Gastrocnemius medialis (tissue), 4 donors: ENCODE data around the gene ELP2. TPM values are rescaled to one million over a fixed set of nuclear protein-coding genes. Genes with fewer than 3 reads are reported as not detected.

ENCODE experiments used
- ATAC-seq, 2 donors: fragments of 150-250 bp; one replicate each; pipeline ENCODE4 v1.9.1; 2016
- DNase-seq, 2 donors: peaks; one replicate each; pipeline ENCODE4 v3.0.0-alpha.2; 2019
- H3K27ac ChIP-seq, 4 donors: fragments of 200-600 bp; sonication (generic); 1 replicate in 1 of 4; 2 replicates in 3 of 4; pipeline ENCODE4 v1.5.1; 2016 to 2018; ENCODE audit warnings: mild to moderate bottlenecking in 2 of 4, moderate library complexity in 1 of 4
- H3K27me3 ChIP-seq, 3 donors: fragments of 200-600 bp; sonication (generic) in 2 of 3; 1 replicate in 1 of 3; 2 replicates in 2 of 3; pipeline versions ENCODE4 v1.5.1 to v1.6.0; 2016 to 2019; ENCODE audit warnings: mild to moderate bottlenecking in 1 of 3, moderate library complexity in 1 of 3
- H3K36me3 ChIP-seq, 2 donors: fragments of 200-600 bp; sonication (generic) in 1 of 2; one replicate each; pipeline ENCODE4 v1.5.1; 2017 to 2018
- H3K4me1 ChIP-seq, 2 donors: fragments of 200-600 bp; sonication (generic) in 1 of 2; one replicate each; pipeline ENCODE4 v1.5.1; 2016 to 2017; ENCODE audit warnings: mild to moderate bottlenecking in 2 of 2
- H3K4me3 ChIP-seq, 4 donors: fragments of 200-600 bp; sonication (generic) in 3 of 4; 1 replicate in 1 of 4; 2 replicates in 3 of 4; pipeline ENCODE4 v1.5.1; 2016 to 2019; ENCODE audit warnings: mild to moderate bottlenecking in 2 of 4
- H3K9me3 ChIP-seq, 3 donors: fragments of 200-600 bp; sonication (generic) in 2 of 3; 1 replicate in 1 of 3; 2 replicates in 2 of 3; pipeline ENCODE4 v1.5.1; 2016 to 2019
- CTCF ChIP-seq, 5 experiments: fragments of 450-650 bp in 3 of 5; fragments of 200-600 bp in 2 of 5; sonication (generic) in 2 of 5; IDR thresholded peaks in 4 of 5; conservative IDR thresholded peaks in 1 of 5; 1 replicate in 4 of 5; 2 replicates in 1 of 5; pipeline ENCODE4 v1.5.1; 2016 to 2019; ENCODE audit warnings: antibody characterized with exemption in 5 of 5, mild to moderate bottlenecking in 3 of 5, moderate library complexity in 3 of 5
- POLR2A ChIP-seq, 2 donors: fragments of 450-650 bp; IDR thresholded peaks; one replicate each; pipeline ENCODE4 v1.6.1; 2017; ENCODE audit warnings: antibody characterized with exemption in 2 of 2, mild to moderate bottlenecking in 2 of 2, moderate library complexity in 2 of 2
- in situ Hi-C, 4 donors: fragments of 200-750 bp; cut with MboI; loops; one replicate each; pipeline versions ENCODE4 v1.15.0 to v1.8.0; 2017; ENCODE audit warnings: low sequenced_read_pairs in 4 of 4
- intact Hi-C: fragments of 100-400 bp; cut with DNase I; formaldehyde crosslinking; loops from one replicate; pipeline ENCODE4 v1.15.1; 2023; ENCODE audit warnings: low total_unique reads
- total RNA-seq, 4 donors: library from RNA; depleted of rRNA; stranded (reverse); fragments of >200 nt; gene quantifications; one replicate each; pipeline versions ENCODE4 v1.1.0 to v1.2.3, GENCODE V29; 2016

The ELP2 gene
- total RNA-seq, 4 donors from 2014 or later: 23.7 to 51.0 (median 42.8) TPM

- Histone ChIP-seq H3K36me3 (peaks cover 4 to 94% of the 10 kb centered on the region in 2 donors), H3K9me3 (no peaks in the 10 kb centered on the region), H3K4me1 (no peaks in the 10 kb centered on the region), H3K27me3 (no peaks in the 10 kb centered on the region), H3K4me3 (no peak overlapping the region), H3K27ac (no peak overlapping the region)
- no peak for TF ChIP-seq CTCF (IDR thresholded peaks at IDR 0.05 in 4 of 5, conservative IDR thresholded peaks at IDR 0.05 in 1 of 5)
- no peak for TF ChIP-seq POLR2A (IDR thresholded peaks at IDR 0.05)
- ATAC-seq: no peak
- DNase-seq: no peak
- intact Hi-C loops (no loop called here), in situ Hi-C loops (no loop called here)
These were observed 13.7 kb downstream of the ELP2 start for GRCh38 chr18:36143391-36143790.

- H3K36me3 ChIP-seq: peaks cover 4 to 73% of the 10 kb centered on the region in 2 donors
- no peak for ATAC-seq
- DNase-seq: no peak
- no peaks in the 10 kb centered on the region for H3K4me1 ChIP-seq
- no peaks in the 10 kb centered on the region for H3K9me3 ChIP-seq
- H3K27ac ChIP-seq: no peak overlapping the region
- H3K4me3 ChIP-seq: no peak overlapping the region
- in situ Hi-C loops (no loop called here), intact Hi-C loops (no loop called here)
- no peaks in the 10 kb centered on the region for H3K27me3 ChIP-seq
- TF ChIP-seq POLR2A (IDR thresholded peaks at IDR 0.05) (no peak), CTCF (IDR thresholded peaks at IDR 0.05 in 4 of 5, conservative IDR thresholded peaks at IDR 0.05 in 1 of 5) (no peak)
These were observed 20.0 kb downstream of the ELP2 start for GRCh38 chr18:36149514-36150289.

GRCh38 chr18:36152781-36153180 is 23.1 kb downstream of the ELP2 start:
- Histone ChIP-seq H3K27ac (no peak overlapping the region), H3K9me3 (no peaks in the 10 kb centered on the region), H3K4me1 (no peaks in the 10 kb centered on the region), H3K4me3 (no peak overlapping the region), H3K27me3 (no peaks in the 10 kb centered on the region), H3K36me3 (peaks cover 6 to 71% of the 10 kb centered on the region in 2 donors)
- in situ Hi-C loops: no loop called here
- ATAC-seq (no peak), DNase-seq (no peak)
- intact Hi-C loops: no loop called here
- no peak for TF ChIP-seq POLR2A (IDR thresholded peaks at IDR 0.05)
- no peak for TF ChIP-seq CTCF (IDR thresholded peaks at IDR 0.05 in 4 of 5, conservative IDR thresholded peaks at IDR 0.05 in 1 of 5)

- Histone ChIP-seq H3K27ac (no peak overlapping the region), H3K36me3 (peaks cover 6 to 71% of the 10 kb centered on the region in 2 donors)
These were observed 23.5 kb downstream of the ELP2 start for GRCh38 chr18:36153203-36153602.

More at GRCh38 chr18:36153203-36153602, 23.5 kb downstream of the ELP2 start:
- in situ Hi-C loops: no loop called here
- no peaks in the 10 kb centered on the region for H3K27me3 ChIP-seq
- ATAC-seq (no peak), DNase-seq (no peak)
- no peak overlapping the region for H3K4me3 ChIP-seq
- intact Hi-C loops: no loop called here
- H3K9me3 ChIP-seq: no peaks in the 10 kb centered on the region
- no peaks in the 10 kb centered on the region for H3K4me1 ChIP-seq
- TF ChIP-seq POLR2A (IDR thresholded peaks at IDR 0.05) (no peak), CTCF (IDR thresholded peaks at IDR 0.05 in 4 of 5, conservative IDR thresholded peaks at IDR 0.05 in 1 of 5) (no peak)
